ENCODE data around the gene EIF2B4. TPM values are rescaled to one million over a fixed set of nuclear protein-coding genes. Genes with fewer than 3 reads are reported as not detected.
A peak's percentile ranks its signal among the peaks of the same experiment; 100 is the strongest.

EIF2B4 gene
- total and polyA plus RNA-seq, 2 of the 13 experiments (the other 11 are each of a cell fraction or from before 2014, with no cell fraction given) = 91.5 to 96.4 TPM

- peak; percentile 90 for TF ChIP-seq SP2 (CRISPR knock-in tag; IDR thresholded peaks at IDR 0.05)
- TF ChIP-seq, protein P1, sequence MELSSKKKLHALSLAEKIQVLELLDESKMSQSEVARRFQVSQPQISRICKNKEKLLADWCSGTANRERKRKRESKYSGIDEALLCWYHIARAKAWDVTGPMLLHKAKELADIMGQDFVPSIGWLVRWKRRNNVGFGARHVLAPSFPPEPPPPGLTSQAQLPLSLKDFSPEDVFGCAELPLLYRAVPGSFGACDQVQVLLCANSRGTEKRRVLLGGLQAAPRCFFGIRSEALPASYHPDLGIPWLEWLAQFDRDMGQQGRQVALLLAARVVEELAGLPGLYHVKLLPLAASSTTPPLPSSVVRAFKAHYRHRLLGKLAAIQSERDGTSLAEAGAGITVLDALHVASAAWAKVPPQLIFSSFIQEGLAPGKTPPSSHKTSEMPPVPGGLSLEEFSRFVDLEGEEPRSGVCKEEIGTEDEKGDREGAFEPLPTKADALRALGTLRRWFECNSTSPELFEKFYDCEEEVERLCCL (CRISPR knock-in tag; IDR thresholded peaks at IDR 0.05; ENCODE audit: borderline replicate concordance) = no peak; the same call in none of the 2 replicates
- no peak for TF ChIP-seq ZNF773 (CRISPR knock-in tag; IDR thresholded peaks at IDR 0.05; ENCODE audit: borderline replicate concordance)
- TF ChIP-seq SNRNP70 (IDR thresholded peaks at IDR 0.05; ENCODE audit: low read depth, low read length) = no peak
- TF ChIP-seq, protein P2, sequence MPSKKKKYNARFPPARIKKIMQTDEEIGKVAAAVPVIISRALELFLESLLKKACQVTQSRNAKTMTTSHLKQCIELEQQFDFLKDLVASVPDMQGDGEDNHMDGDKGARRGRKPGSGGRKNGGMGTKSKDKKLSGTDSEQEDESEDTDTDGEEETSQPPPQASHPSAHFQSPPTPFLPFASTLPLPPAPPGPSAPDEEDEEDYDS (CRISPR knock-in tag; IDR thresholded peaks at IDR 0.05) = peak; percentile 95
- TF ChIP-seq, protein P3, sequence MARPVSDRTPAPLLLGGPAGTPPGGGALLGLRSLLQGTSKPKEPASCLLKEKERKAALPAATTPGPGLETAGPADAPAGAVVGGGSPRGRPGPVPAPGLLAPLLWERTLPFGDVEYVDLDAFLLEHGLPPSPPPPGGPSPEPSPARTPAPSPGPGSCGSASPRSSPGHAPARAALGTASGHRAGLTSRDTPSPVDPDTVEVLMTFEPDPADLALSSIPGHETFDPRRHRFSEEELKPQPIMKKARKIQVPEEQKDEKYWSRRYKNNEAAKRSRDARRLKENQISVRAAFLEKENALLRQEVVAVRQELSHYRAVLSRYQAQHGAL (CRISPR knock-in tag; IDR thresholded peaks at IDR 0.05; ENCODE audit: not compliant biosample characterization) = peak; percentile 76
- TF ChIP-seq ZNF234 (CRISPR knock-in tag; conservative IDR thresholded peaks at IDR 0.05) = 0 out of 2 replicates have a peak, but pooled peaks have one; percentile 33
- no peak for TF ChIP-seq MEIS1 (CRISPR knock-in tag; IDR thresholded peaks at IDR 0.05; ENCODE audit: borderline replicate concordance)
- TF ChIP-seq ZSCAN9 (CRISPR knock-in tag; IDR thresholded peaks at IDR 0.05; ENCODE audit: borderline replicate concordance) = peak; percentile 94
- TF ChIP-seq, protein P4, sequence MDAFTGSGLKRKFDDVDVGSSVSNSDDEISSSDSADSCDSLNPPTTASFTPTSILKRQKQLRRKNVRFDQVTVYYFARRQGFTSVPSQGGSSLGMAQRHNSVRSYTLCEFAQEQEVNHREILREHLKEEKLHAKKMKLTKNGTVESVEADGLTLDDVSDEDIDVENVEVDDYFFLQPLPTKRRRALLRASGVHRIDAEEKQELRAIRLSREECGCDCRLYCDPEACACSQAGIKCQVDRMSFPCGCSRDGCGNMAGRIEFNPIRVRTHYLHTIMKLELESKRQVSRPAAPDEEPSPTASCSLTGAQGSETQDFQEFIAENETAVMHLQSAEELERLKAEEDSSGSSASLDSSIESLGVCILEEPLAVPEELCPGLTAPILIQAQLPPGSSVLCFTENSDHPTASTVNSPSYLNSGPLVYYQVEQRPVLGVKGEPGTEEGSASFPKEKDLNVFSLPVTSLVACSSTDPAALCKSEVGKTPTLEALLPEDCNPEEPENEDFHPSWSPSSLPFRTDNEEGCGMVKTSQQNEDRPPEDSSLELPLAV (CRISPR knock-in tag; conservative IDR thresholded peaks at IDR 0.05; ENCODE audit: low read depth) = no peak
- no peak; the same call in 1 of the 2 replicates for TF ChIP-seq NCOA1 (CRISPR knock-in tag; IDR thresholded peaks at IDR 0.05)
- no peak; the same call in 1 of the 2 replicates for TF ChIP-seq ZNF713 (CRISPR knock-in tag; IDR thresholded peaks at IDR 0.05)
- TF ChIP-seq GLMP (CRISPR knock-in tag; IDR thresholded peaks at IDR 0.05; ENCODE audit: borderline replicate concordance) = no peak
- peak; percentile 78; the same call in 1 of the 2 replicates for TF ChIP-seq HOXD1 (CRISPR knock-in tag; IDR thresholded peaks at IDR 0.05)
- peak; percentile 79 for TF ChIP-seq FOSL2 (CRISPR knock-in tag; IDR thresholded peaks at IDR 0.05)
- peak; percentile 79 for TF ChIP-seq MNT (IDR thresholded peaks at IDR 0.05)
- no peak for TF ChIP-seq SOX13 (IDR thresholded peaks at IDR 0.05)
- peak; percentile 56 to 95; a peak in 2 of 4 replicates for TF ChIP-seq SOX13 (CRISPR knock-in tag; conservative IDR thresholded peaks at IDR 0.05 in 1 of 2, IDR thresholded peaks at IDR 0.05 in 1 of 2)
- TF ChIP-seq ZNF691 (CRISPR knock-in tag; IDR thresholded peaks at IDR 0.05; ENCODE audit: borderline replicate concordance, low read depth) = peak; percentile 85; the same call in 1 of the 2 replicates
- no peak for TF ChIP-seq SCMH1 (CRISPR knock-in tag; IDR thresholded peaks at IDR 0.05; ENCODE audit: borderline replicate concordance)
- peak; percentile 94 for TF ChIP-seq SALL1 (CRISPR knock-in tag; IDR thresholded peaks at IDR 0.05)
Measured at GRCh38 chr2:27322766-27323595, 47.2 kb downstream of the EIF2B4 start, which contains the start of gene MPV17 (continued).
